Measurements from ENCODE around the gene CAPN14.

The CAPN14 gene

DNA sequence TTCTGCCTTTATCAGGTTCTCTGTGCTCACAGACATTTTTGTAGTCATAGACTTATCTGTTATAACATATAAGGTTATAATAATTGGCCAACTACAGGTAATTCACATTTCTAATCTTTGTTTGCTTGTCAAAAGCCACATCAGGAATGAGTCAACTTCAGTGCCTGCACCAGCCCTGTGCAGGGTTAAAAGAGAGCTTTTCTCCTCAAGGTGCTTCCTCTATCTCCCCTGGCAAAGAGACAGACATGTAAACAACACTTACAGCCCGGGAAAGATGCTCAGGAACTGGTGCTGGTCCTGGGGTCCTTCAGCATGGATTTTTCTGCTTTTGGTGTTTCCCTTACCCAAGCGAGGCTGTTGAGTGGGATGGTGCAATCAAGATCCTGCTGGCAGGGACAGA is 9.0 kb upstream of the CAPN14 start:
- Histone ChIP-seq H3K4me3 (ENCODE audit: low read length) (no peak overlapping the region), H3K4me1 (ENCODE audit: low read length) (peaks cover 23% of the 10 kb centered on the region), H3F3A (ENCODE audit: insufficient read depth, low read length) (no peaks in the 10 kb centered on the region), H3K27me3 (replicated peaks; ENCODE audit: insufficient read depth, low read length) (no peaks in the 10 kb centered on the region), H3K4me2 (ENCODE audit: low read depth, low read length) (no peak overlapping the region), H3K36me3 (replicated peaks; ENCODE audit: insufficient read depth, low read length) (no peaks in the 10 kb centered on the region), H3K9me2 (replicated peaks; ENCODE audit: insufficient read depth, low read length) (no peaks in the 10 kb centered on the region), H4K20me1 (ENCODE audit: insufficient read depth, low read length) (no peaks in the 10 kb centered on the region), H2AFZ (ENCODE audit: low read length) (no peak overlapping the region), H3K79me2 (ENCODE audit: low read length) (no peaks in the 10 kb centered on the region), H3K9ac (ENCODE audit: low read length) (no peak overlapping the region), H3K27ac (ENCODE audit: low read length) (no peak overlapping the region), H3K9me3 (replicated peaks; ENCODE audit: insufficient read depth, low read length) (no peaks in the 10 kb centered on the region)
- DNase-seq: no peak
- TF ChIP-seq EZH2phosphoT487 (IDR thresholded peaks at IDR 0.05; ENCODE audit: low read length) (no peak), EZH2 (optimal IDR thresholded peaks at IDR 0.05; ENCODE audit: low read depth, low read length) (no peak)
- TF ChIP-seq, protein P1, sequence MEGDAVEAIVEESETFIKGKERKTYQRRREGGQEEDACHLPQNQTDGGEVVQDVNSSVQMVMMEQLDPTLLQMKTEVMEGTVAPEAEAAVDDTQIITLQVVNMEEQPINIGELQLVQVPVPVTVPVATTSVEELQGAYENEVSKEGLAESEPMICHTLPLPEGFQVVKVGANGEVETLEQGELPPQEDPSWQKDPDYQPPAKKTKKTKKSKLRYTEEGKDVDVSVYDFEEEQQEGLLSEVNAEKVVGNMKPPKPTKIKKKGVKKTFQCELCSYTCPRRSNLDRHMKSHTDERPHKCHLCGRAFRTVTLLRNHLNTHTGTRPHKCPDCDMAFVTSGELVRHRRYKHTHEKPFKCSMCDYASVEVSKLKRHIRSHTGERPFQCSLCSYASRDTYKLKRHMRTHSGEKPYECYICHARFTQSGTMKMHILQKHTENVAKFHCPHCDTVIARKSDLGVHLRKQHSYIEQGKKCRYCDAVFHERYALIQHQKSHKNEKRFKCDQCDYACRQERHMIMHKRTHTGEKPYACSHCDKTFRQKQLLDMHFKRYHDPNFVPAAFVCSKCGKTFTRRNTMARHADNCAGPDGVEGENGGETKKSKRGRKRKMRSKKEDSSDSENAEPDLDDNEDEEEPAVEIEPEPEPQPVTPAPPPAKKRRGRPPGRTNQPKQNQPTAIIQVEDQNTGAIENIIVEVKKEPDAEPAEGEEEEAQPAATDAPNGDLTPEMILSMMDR (IDR thresholded peaks at IDR 0.05; ENCODE audit: low read length): no peak

DNA sequence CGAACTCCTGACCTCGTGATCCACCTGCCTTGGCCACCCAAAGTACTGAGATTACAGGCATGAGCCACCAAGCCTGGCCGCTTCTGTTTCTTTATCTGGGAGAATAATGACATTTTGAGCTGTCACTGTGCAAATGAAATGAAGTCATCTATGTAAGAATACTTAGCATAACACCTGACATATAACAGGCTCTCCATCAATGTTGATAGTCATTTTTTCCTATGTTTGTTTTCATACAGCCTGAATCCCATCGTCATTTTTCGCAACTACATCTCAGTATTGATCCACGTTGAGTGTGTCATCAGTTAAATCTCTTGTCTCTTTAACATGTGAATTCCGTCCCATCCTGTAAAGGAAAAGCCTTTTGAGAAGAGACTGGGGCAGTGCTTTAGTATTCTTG is 6.4 kb upstream of the CAPN14 start:
- Histone ChIP-seq H3K27me3 (replicated peaks; ENCODE audit: insufficient read depth, low read length) (no peaks in the 10 kb centered on the region), H3K4me2 (ENCODE audit: low read depth, low read length) (no peak overlapping the region)

GRCh38 chr2:31223026-31223425 is 5.7 kb upstream of the CAPN14 start:
- Histone ChIP-seq H3K79me2 (ENCODE audit: low read length) (no peaks in the 10 kb centered on the region), H3K4me2 (ENCODE audit: low read depth, low read length) (no peak overlapping the region), H3K4me3 (ENCODE audit: low read length) (no peak overlapping the region), H2AFZ (ENCODE audit: low read length) (no peak overlapping the region), H3K27ac (ENCODE audit: low read length) (no peak overlapping the region), H3F3A (ENCODE audit: insufficient read depth, low read length) (peaks cover 16% of the 10 kb centered on the region), H4K20me1 (ENCODE audit: insufficient read depth, low read length) (no peaks in the 10 kb centered on the region), H3K27me3 (replicated peaks; ENCODE audit: insufficient read depth, low read length) (no peaks in the 10 kb centered on the region), H3K4me1 (ENCODE audit: low read length) (peaks cover 27% of the 10 kb centered on the region), H3K9me3 (replicated peaks; ENCODE audit: insufficient read depth, low read length) (no peaks in the 10 kb centered on the region), H3K9ac (ENCODE audit: low read length) (no peak overlapping the region), H3K36me3 (replicated peaks; ENCODE audit: insufficient read depth, low read length) (no peaks in the 10 kb centered on the region), H3K9me2 (replicated peaks; ENCODE audit: insufficient read depth, low read length) (no peaks in the 10 kb centered on the region)
- TF ChIP-seq, protein P1 (IDR thresholded peaks at IDR 0.05; ENCODE audit: low read length): no peak
- TF ChIP-seq EZH2 (optimal IDR thresholded peaks at IDR 0.05; ENCODE audit: low read depth, low read length) (no peak), EZH2phosphoT487 (IDR thresholded peaks at IDR 0.05; ENCODE audit: low read length) (no peak)
- no peak for DNase-seq

More for the DNA sequence above, 6.4 kb upstream of the CAPN14 start:
- H3K9me2 ChIP-seq (replicated peaks; ENCODE audit: insufficient read depth, low read length): no peaks in the 10 kb centered on the region
- H3K36me3 ChIP-seq (replicated peaks; ENCODE audit: insufficient read depth, low read length): no peaks in the 10 kb centered on the region
- H3K27ac ChIP-seq (ENCODE audit: low read length): no peak overlapping the region
- TF ChIP-seq EZH2 (optimal IDR thresholded peaks at IDR 0.05; ENCODE audit: low read depth, low read length): no peak
- TF ChIP-seq EZH2phosphoT487 (IDR thresholded peaks at IDR 0.05; ENCODE audit: low read length): no peak
- TF ChIP-seq, protein P1 (IDR thresholded peaks at IDR 0.05; ENCODE audit: low read length): no peak
- H3K79me2 ChIP-seq (ENCODE audit: low read length): no peaks in the 10 kb centered on the region
- peaks cover 27% of the 10 kb centered on the region for H3K4me1 ChIP-seq (ENCODE audit: low read length)
- no peaks in the 10 kb centered on the region for H3K9me3 ChIP-seq (replicated peaks; ENCODE audit: insufficient read depth, low read length)
- no peak for DNase-seq
- peaks cover 10% of the 10 kb centered on the region for H3F3A ChIP-seq (ENCODE audit: insufficient read depth, low read length)
- no peak overlapping the region for H2AFZ ChIP-seq (ENCODE audit: low read length)
- H3K4me3 ChIP-seq (ENCODE audit: low read length): no peak overlapping the region
- H3K9ac ChIP-seq (ENCODE audit: low read length): no peak overlapping the region
- H4K20me1 ChIP-seq (ENCODE audit: insufficient read depth, low read length): no peaks in the 10 kb centered on the region

All from MM.1S (cell line).